Endothelial cell of umbilical vein (primary cell): Measurements from ENCODE around the gene FMNL3. TPM values are rescaled to one million over a fixed set of nuclear protein-coding genes. Genes with fewer than 3 reads are reported as not detected.

Source experiments
- BruUV-seq: library from RNA; stranded (reverse); fragments of 400-500 nt; replicated peaks from 2 replicates; lab custom pipeline; 2021; lab: Mats Ljungman, UMichigan
- CTCF ChIA-PET: fragments of 300-600, 350-600 bp; sonication (Branson Sonifier 250); formaldehyde crosslinking; loops from one replicate; lab custom pipeline; 2021; ENCODE audit warnings: antibody characterized with exemption, inconsistent platforms; lab: Charles Lee
- POLR2A ChIA-PET: fragments of 300-600, 350-600 bp; sonication (Branson Sonifier 250); formaldehyde crosslinking; loops from one replicate; lab custom pipeline; 2021; ENCODE audit warnings: antibody characterized with exemption, inconsistent platforms; lab: Charles Lee
- DNase-seq: peaks from one replicate; pipeline ENCODE4 v3.0.0-alpha.2; 2011; ENCODE audit warnings: low read depth, low spot score
- FAIRE-seq: peaks from 2 replicates; lab custom pipeline; 2011; peaks lifted over from hg19 to GRCh38; lab: Jason Lieb, UNC
- H2AFZ ChIP-seq: 2 replicates; pipeline ENCODE4 v1.6.0; 2012; ENCODE audit warnings: low read depth, low read length, control low read depth, inconsistent platforms
- H3K27ac ChIP-seq: 2 replicates; pipeline ENCODE4 v1.5.1; 2011; ENCODE audit warnings: low read depth, mild to moderate bottlenecking, control low read depth, low read length, moderate library complexity; ENCODE audit not compliant: insufficient read depth
- H3K27me3 ChIP-seq, 2 experiments: 2 replicates each; pipeline versions ENCODE4 v1.6.0 to v1.6.1; 2011; ENCODE audit warnings: low read length in 2 of 2, mixed read lengths in 1 of 2; ENCODE audit not compliant: control insufficient read depth in 2 of 2, insufficient read depth in 2 of 2
- H3K36me3 ChIP-seq, 2 experiments: 2 replicates in 1 of 2; 3 replicates in 1 of 2; pipeline ENCODE4 v1.5.1; 2011; ENCODE audit warnings: low read length in 2 of 2, mild to moderate bottlenecking in 1 of 2, moderate library complexity in 1 of 2; ENCODE audit not compliant: control insufficient read depth in 2 of 2, insufficient read depth in 2 of 2; ENCODE audit errors: extremely low read depth in 1 of 2
- H3K4me1 ChIP-seq: 3 replicates; pipeline ENCODE4 v1.5.1; 2011; ENCODE audit warnings: mild to moderate bottlenecking, low read length; ENCODE audit not compliant: control insufficient read depth, insufficient read depth; ENCODE audit errors: extremely low read depth
- H3K4me2 ChIP-seq: 2 replicates; pipeline ENCODE4 v1.6.1; 2011; ENCODE audit warnings: low read length, control low read depth, mixed read lengths; ENCODE audit not compliant: insufficient read depth
- H3K4me3 ChIP-seq, 3 experiments: fragments of 200-600 bp in 1 of 3; sonication (generic), shearing (Covaris generic) in 1 of 3; replicated peaks in 1 of 3; 2 replicates each; pipeline ENCODE4 v1.5.1; 2011 to 2016; ENCODE audit warnings: control low read depth in 3 of 3, low read length in 3 of 3, mild to moderate bottlenecking in 2 of 3, inconsistent platforms in 1 of 3, low read depth in 1 of 3, moderate library complexity in 1 of 3; ENCODE audit not compliant: insufficient read depth in 1 of 3
- H3K79me2 ChIP-seq: 2 replicates; pipeline ENCODE4 v1.6.0; 2012; ENCODE audit warnings: low read length, inconsistent platforms; ENCODE audit not compliant: control insufficient read depth, insufficient read depth
- H3K9ac ChIP-seq: replicated peaks from 2 replicates; pipeline ENCODE3; 2011; ENCODE audit warnings: low read length, control low read depth; ENCODE audit not compliant: insufficient read depth; ENCODE audit errors: extremely low read depth
- H3K9me1 ChIP-seq: replicated peaks from 3 replicates; pipeline ENCODE4 v1.6.0; 2011; ENCODE audit warnings: mild to moderate bottlenecking, low read length; ENCODE audit not compliant: control insufficient read depth, insufficient read depth; ENCODE audit errors: extremely low read depth
- H3K9me3 ChIP-seq: replicated peaks from 2 replicates; pipeline ENCODE4 v1.5.1; 2012; ENCODE audit warnings: low read length, inconsistent platforms; ENCODE audit not compliant: control insufficient read depth, insufficient read depth
- H4K20me1 ChIP-seq: replicated peaks from 2 replicates; pipeline ENCODE3; 2011; ENCODE audit warnings: mild to moderate bottlenecking, low read length; ENCODE audit not compliant: control insufficient read depth, insufficient read depth; ENCODE audit errors: extremely low read depth
- EZH2 ChIP-seq: IDR thresholded peaks from 2 replicates; pipeline ENCODE4 v1.6.1; 2012; ENCODE audit warnings: borderline replicate concordance, low read depth, mild to moderate bottlenecking, moderate library complexity, low read length, inconsistent platforms; ENCODE audit not compliant: severe bottlenecking
- FOS ChIP-seq: IDR thresholded peaks from 2 replicates; pipeline ENCODE4 v1.6.1; 2011; ENCODE audit warnings: mild to moderate bottlenecking, low read length, moderate library complexity, borderline replicate concordance; ENCODE audit not compliant: insufficient read depth
- GATA2 ChIP-seq: IDR thresholded peaks from 2 replicates; pipeline ENCODE4 v1.7.0; 2011; ENCODE audit warnings: low read depth, mild to moderate bottlenecking, moderate library complexity, mixed read lengths, low read length; ENCODE audit not compliant: insufficient read length, insufficient read depth
- JUN ChIP-seq: IDR thresholded peaks from 2 replicates; pipeline ENCODE4 v1.6.1; 2011; ENCODE audit warnings: borderline replicate concordance, low read depth; ENCODE audit not compliant: insufficient read length, insufficient read depth
- MYC ChIP-seq: IDR thresholded peaks from one replicate; pipeline ENCODE4 v1.6.1; 2011; ENCODE audit warnings: mild to moderate bottlenecking, low read depth, low read length
- POLR2AphosphoS5 ChIP-seq: IDR thresholded peaks from 2 replicates; pipeline ENCODE4 v1.6.1; 2012; ENCODE audit warnings: low read depth, mild to moderate bottlenecking, control low read depth, low read length, moderate library complexity; ENCODE audit not compliant: insufficient read depth
- dilution Hi-C: fragments of 300-500 bp; cut with MboI; formaldehyde crosslinking; loops from one replicate; pipeline ENCODE4 v1.15.0; 2019; ENCODE audit warnings: low sequenced_read_pairs; ENCODE audit not compliant: extremely low pct_ligation_motif_present
- intact Hi-C: fragments of 100-400 bp; cut with micrococcal nuclease; formaldehyde crosslinking; loops from one replicate; pipeline ENCODE4 v1.10.0; 2022
- polyA plus RNA-seq, 4 experiments: library from polyadenylated mRNA; depleted of rRNA in 3 of 4; stranded (reverse) in 3 of 4; unstranded in 1 of 4; fragments of >200 nt; gene quantifications; 2 replicates each; pipeline versions ENCODE4 v1.2.1 to v1.2.3, GENCODE V29; 2011 to 2012; ENCODE audit warnings: missing spikeins in 1 of 4
- total RNA-seq: library from RNA; stranded (reverse); gene quantifications from 2 replicates; pipeline ENCODE4 v1.2.3, GENCODE V29; 2021
- TF ChIP-seq, protein P1 (sequence below): IDR thresholded peaks from 2 replicates; pipeline ENCODE4 v1.6.1; 2011; ENCODE audit not compliant: insufficient read depth, insufficient read length

Gene FMNL3
- total and polyA plus RNA-seq, 2 donors (not counting 3 experiments of a cell fraction or from before 2014, with no cell fraction given): 35.1 to 93.3 TPM

DNA sequence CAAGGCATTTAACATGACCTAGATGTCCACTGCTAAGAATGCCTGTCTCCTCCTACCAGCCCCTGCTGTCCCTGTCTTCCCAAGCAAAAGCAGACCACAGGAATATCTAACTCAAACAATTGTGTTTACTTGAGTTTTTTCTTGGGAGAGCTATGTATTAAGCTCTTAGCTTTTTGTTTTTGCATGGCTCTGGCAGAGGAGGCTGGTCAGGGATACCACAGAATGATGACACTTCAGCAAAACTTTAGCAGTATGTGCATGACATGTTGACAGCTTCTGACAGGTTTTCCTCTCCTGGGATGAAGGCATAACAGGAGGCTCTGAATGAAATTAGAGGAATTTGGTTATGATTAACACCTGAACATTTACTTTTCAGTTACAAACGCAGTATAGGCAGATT, 41.1 kb upstream of the FMNL3 start:
- Histone ChIP-seq H3K27me3 (no peaks in the 10 kb centered on the region), H3K9ac (no peak overlapping the region), H3K4me3 (no peak overlapping the region), H4K20me1 (peaks cover 39% of the 10 kb centered on the region), H3K79me2 (peaks cover 99% of the 10 kb centered on the region), H3K36me3 (peaks cover 4 to 7% of the 10 kb centered on the region in 2 experiments), H2AFZ (no peak overlapping the region), H3K4me2 (no peak overlapping the region), H3K4me1 (peaks cover 9% of the 10 kb centered on the region), H3K9me1 (no peaks in the 10 kb centered on the region), H3K9me3 (no peaks in the 10 kb centered on the region), H3K27ac (no peak overlapping the region)
- no TSS peak for BruUV-seq
- DNase-seq (no peak), FAIRE-seq (no peak)
- POLR2A ChIA-PET: no interaction called here
- dilution Hi-C loops (no loop called here), intact Hi-C loops (loop anchor here (10.0 kb wide), 1 partner anchor 404 kb away; the partner anchor contains the start of gene DNAJC22)
- CTCF ChIA-PET: interaction anchor here (0.7 to 2.2 kb wide), 5 partner anchors 14 to 125 kb away, joined by 3 to 6 read pairs (median 4); partner anchors contain the start of gene PRPF40B
- TF ChIP-seq GATA2: no peak
- no peak for TF ChIP-seq POLR2AphosphoS5
- no peak for TF ChIP-seq FOS
- no peak for TF ChIP-seq JUN
- TF ChIP-seq, protein P1, sequence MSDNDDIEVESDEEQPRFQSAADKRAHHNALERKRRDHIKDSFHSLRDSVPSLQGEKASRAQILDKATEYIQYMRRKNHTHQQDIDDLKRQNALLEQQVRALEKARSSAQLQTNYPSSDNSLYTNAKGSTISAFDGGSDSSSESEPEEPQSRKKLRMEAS: no peak
- TF ChIP-seq EZH2: no peak
- no peak for TF ChIP-seq MYC
